HG02610 (cell line): Measurements from ENCODE around the gene HMGA1.

ENCODE experiments used
- ATAC-seq: cut with Tn5 transposase; IDR thresholded peaks from one replicate; pipeline ENCODE4 v1.9.1; 2021; ENCODE audit warnings: mild to moderate bottlenecking, moderate library complexity; ENCODE audit not compliant: unreplicated experiment

Gene HMGA1

GRCh38 chr6:34236443-34237315 lies at the start of gene HMGA1:
Gene HMGA1, plus strand, starts transcription at chr6:34236873. Its CDS starts 3,908 bp downstream, at chr6:34240781.
- ATAC-seq: peak; percentile 64

GRCh38 chr6:34189806-34190503 lies 46.7 kb upstream of the HMGA1 start:
- ATAC-seq: no peak

- no peak for ATAC-seq
Observed at GRCh38 chr6:34190504-34191122, 46.1 kb upstream of the HMGA1 start.

GRCh38 chr6:34194772-34195171 lies 41.9 kb upstream of the HMGA1 start:
- ATAC-seq: no peak

GRCh38 chr6:34195726-34196115 lies 41.0 kb upstream of the HMGA1 start:
- ATAC-seq: no peak

GRCh38 chr6:34196116-34196832 lies 40.4 kb upstream of the HMGA1 start:
- ATAC-seq: no peak

GRCh38 chr6:34196833-34197195 lies 39.9 kb upstream of the HMGA1 start:
- ATAC-seq: no peak

GRCh38 chr6:34200340-34200971 lies 36.2 kb upstream of the HMGA1 start:
- ATAC-seq: no peak

- no peak for ATAC-seq
Observed at GRCh38 chr6:34201455-34202107, 35.1 kb upstream of the HMGA1 start.

GRCh38 chr6:34202329-34203201 lies 34.1 kb upstream of the HMGA1 start:
- ATAC-seq: no peak

GRCh38 chr6:34204693-34205092 lies 32.0 kb upstream of the HMGA1 start:
- no peak for ATAC-seq

- no peak for ATAC-seq
Observed at GRCh38 chr6:34205466-34205865, 31.2 kb upstream of the HMGA1 start.

- ATAC-seq: no peak
Observed at GRCh38 chr6:34205916-34206315, 30.8 kb upstream of the HMGA1 start.

- ATAC-seq: no peak
Observed at GRCh38 chr6:34206726-34207125, 29.9 kb upstream of the HMGA1 start.

GRCh38 chr6:34207695-34208443 lies 28.8 kb upstream of the HMGA1 start:
- ATAC-seq: no peak

- no peak for ATAC-seq
Observed at GRCh38 chr6:34213772-34214171, 22.9 kb upstream of the HMGA1 start.

GRCh38 chr6:34218691-34219090 lies 18.0 kb upstream of the HMGA1 start:
- ATAC-seq: no peak

- peak; percentile 7 for ATAC-seq
Observed at GRCh38 chr6:34223381-34223955, 13.2 kb upstream of the HMGA1 start.
